ENCODE data around the gene FARP2.

DNA sequence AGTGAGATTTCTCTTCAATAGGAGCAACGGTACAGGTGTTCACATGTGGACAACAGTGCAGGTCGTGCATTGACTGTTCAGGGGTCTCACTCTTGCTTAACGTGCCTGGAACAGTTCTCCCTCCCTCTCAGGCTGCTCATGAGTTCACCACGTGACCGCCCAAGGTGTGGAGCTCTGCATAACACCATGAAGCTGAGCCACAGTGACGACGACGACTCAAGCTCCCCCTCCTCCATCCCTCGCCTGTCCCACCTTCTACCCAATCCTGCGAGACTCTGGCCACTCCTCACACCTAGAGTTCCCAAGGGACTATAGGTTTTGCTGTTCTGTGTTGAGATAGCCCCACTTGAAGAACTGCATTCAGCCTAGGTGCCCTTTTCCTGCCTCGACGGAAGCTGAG is 109.5 kb downstream of the FARP2 start:
- no peak for TF ChIP-seq CTCF (IDR thresholded peaks at IDR 0.05 in 4 of 5, conservative IDR thresholded peaks at IDR 0.05 in 1 of 5)
- no peak for TF ChIP-seq POLR2A (IDR thresholded peaks at IDR 0.05)

All from gastrocnemius medialis (tissue), 4 donors.